GM11168 (cell line): ENCODE measurements around the gene DAD1.
"Not testable (repeated sequence)": the region's sequence is repeated elsewhere in the genome, so short reads cannot be mapped to it uniquely, and the experiment has no call there.

ENCODE experiments used
- in situ Hi-C: fragments of 300-500 bp; cut with MboI; formaldehyde crosslinking; loops from one replicate; pipeline ENCODE4 v1.12.0; 2022; ENCODE audit warnings: low sequenced_read_pairs; ENCODE audit not compliant: unreplicated experiment

The DAD1 gene

DNA sequence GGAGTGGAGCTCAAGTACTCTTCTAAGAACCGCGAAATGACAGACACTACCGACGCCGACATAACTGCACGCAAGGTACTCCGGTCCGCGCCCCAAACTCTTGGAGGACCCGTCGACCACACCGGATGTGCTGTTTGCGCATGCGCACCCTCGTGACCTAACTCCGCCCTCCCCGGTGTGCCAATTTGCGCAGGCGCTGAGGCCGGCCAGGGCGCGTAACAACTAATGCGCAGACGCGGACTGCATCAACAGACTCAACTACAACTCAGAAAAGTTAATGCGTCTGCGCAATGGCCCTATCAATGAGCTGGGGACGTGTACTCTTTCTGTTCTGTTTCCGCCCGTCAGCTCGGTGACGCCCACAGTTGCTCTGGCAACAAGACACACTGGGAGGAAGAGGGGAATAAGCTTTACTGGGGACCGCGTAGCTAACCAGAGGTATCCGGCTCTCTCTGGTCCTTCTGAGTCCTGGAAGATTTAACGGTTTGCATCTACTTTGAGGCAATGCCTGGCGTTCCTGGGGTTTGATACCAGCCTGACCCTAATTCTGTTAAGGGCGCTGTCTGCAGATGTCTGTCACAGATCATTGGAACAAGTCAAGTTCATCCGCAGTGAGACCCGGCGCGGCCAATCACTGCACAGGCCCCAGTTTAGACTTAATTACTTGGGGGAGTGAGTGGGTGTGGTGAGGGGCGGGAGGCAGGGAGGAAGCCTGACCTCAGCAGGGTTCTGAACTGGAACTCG lies at the start of gene DAD1:
Gene DAD1, minus strand, starts transcription at position 129 of the 744 bp plus-strand sequence. Its CDS starts 67 bp downstream, at position 62.
- in situ Hi-C loops: no loop called here

DNA sequence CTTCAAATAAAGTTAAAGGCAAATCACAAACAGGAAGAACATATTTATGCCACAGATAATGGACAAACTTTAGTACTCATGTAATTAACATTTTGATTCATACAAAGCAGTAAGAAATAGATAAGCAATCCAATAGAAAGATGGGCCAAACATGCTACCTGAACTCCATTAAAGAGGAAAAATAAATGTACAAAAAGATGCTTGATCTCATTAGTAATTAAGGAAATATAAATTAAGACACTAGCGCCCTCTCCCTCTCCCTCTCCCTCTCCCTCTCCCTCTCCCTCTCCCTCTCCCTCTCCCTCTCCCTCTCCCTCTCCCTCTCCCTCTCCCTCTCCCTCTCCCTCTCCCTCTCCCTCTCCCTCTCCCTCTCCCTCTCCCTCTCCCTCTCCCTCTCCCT lies 47.0 kb upstream of the DAD1 start:
- in situ Hi-C loops: not testable (repeated sequence)

DNA sequence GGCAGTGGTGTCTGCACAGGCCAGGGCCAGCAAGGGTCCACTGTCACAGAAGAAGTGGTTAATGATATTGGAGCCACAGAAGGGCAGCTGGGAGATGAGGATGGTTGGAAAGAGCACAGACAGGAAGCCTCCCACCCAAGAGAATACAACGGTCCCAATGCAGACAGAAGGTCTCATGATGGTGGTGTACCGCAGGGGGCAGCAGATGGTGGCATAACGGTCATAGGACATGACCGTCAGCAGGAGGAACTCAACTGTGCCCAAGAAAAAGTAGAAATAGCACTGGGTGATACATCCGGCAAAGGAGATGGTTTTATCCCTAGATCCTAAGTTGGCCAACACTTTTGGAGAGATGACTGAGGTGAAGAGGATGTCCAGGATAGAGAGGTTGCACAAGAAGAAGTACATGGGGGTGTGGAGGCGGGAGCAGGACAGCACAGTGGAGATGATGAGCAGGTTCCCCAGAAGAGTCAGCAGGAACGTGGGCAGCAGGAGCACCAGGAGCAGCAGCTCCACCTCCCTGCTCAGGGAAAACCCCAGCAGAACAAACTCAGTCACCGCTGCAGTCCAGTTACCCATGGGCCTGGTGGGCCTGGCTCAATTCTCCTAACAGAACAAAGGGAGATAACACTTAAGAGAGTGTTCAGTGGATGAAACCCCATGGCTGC lies 45.3 kb upstream of the DAD1 start:
- in situ Hi-C loops: no loop called here

DNA sequence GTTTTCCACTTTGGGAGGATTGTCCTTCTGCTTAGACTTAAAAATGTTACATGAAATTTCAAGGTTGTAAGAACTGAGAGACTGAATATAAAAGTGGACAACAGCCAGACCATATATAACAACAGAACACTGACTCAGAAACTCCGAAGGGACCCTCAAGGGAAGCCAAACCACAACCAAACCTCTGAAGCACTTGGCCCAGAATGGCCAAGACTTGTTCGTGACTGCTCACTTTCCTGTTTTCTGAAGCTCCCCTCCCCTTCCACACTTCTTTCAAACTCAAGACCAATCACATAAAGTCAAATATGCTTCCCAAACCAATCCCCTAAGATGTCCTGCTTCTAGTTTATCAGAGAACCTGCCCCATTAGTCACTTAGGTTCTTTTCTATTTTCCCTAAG lies 41.5 kb upstream of the DAD1 start:
- in situ Hi-C loops: no loop called here

DNA sequence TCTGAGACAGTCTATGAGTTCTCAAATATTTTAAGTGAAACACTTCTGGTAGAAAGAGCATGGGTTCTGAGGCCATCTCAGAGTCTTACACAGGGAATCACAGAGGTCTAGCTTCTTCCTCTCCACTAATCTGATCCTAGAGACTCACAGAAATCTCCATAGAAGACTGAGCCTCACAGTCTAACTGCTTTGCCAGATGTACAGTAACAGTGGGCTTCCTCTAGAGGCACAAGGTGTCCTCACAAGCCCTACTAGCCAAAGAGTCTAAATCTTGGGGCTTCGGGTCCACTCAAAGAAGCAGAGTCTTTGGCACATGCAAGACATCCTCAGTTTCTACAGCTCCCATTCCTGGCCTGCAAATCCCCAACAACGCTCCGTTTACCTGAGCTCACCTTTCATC lies 41.0 kb upstream of the DAD1 start:
- in situ Hi-C loops: no loop called here

DNA sequence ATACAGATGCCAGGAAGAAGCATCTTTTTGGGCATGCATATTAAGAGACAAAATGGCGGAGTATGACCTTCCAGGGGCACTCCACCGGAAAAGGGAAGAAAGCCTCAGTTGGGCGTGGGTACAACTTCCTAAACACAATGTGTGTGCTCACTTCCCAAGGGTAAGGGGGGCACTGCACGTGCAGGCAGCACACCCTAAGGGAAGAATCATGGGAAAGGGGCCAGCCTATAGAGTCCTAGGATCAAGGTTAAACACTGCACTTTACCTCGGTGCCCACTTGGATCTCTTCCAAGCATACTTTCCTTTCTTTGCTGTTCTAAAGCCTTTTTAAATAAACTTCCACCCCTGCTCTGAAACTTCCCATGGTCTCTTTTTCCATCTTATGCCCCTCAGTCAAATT lies 40.3 kb upstream of the DAD1 start:
- in situ Hi-C loops: no loop called here

DNA sequence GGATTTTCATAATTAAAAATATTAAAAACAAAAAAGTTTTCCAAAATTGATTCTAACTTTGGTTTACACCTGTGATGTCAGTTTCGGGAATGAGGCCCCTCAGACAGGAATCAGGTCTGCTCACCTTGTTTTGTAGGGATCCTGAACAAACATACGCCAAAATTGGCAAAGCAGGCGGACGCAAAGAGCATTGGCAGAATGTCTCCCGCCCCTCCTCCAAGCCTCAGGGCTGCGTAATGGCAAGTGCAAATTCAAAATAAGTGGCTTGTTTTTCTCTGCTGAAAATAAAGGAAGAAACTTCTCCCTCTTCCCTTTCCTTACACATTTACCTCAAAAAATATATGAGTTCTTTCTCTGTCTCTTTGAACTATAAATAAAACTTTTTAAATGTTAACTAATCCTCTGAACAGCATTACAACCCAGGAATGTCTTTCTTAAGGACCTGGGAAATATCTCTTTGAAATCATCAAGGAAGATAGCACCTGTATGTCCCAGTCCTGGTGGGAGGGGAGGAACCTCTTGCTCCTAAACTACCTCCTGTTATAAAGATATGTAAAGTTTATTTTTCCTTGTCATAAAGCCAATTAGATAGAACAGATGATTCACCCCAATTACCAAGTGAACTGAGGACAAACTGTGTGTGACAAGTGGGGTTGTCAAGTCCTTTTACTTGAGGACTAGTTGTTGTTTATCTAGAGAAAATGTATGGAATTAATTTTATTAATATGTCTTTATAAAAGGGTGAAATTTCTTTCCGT lies 38.7 kb upstream of the DAD1 start:
- in situ Hi-C loops: no loop called here

DNA sequence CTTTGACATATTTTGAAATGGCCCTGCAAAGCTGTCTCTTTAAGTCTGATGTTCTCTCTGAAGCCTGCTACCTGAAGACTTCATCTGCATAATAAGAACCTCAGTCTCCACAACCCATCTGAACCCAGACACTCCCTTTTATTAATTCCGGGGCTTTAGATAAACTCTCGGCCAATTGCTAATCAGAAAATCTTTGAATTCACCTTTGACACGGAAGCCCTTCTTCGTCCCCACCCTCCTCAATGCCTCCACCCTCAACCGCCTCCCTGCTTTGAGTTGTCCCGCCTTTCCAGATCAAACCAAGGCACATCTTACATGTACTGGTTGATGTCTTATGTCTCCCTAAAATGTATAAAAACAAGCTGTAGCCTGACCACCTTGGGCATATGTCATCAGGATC lies 37.6 kb upstream of the DAD1 start:
- in situ Hi-C loops: no loop called here

DNA sequence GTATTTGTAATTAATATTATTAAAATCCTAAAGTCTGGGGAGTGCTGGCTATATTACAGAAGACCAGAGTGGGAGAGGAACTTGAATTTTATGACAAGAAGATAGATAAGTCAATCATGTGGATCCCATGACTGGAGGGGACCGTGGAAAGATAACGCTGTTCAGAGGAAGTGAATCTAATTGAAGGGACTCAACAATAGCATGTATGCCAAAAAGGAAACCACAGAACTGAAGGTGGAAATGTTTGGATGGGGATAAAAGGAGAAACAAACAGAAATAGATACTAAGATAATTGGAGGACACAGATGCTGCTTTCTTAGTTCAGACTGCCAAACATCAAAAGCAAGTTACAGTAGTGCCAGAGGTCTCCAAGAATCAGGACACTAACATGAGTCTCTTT lies 34.0 kb upstream of the DAD1 start:
- in situ Hi-C loops: no loop called here

DNA sequence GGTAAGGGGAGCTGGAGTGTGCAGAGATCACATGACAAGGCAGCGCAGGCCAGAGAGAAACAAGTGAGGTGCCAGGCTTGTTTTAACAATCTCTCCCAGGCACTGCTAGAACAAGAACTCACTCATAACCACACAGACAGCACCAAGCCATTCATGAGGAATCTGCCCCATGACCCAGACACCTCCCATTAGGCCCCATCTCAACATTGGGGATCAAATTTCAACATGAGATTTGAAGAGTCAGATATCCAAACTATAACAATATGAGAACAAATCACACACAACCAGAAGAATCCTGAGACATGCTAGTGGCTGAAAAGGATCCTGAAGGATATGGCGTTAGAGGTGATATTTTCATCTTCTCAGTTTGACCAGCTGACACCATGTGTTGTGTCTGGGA lies 33.2 kb upstream of the DAD1 start:
- in situ Hi-C loops: no loop called here

DNA sequence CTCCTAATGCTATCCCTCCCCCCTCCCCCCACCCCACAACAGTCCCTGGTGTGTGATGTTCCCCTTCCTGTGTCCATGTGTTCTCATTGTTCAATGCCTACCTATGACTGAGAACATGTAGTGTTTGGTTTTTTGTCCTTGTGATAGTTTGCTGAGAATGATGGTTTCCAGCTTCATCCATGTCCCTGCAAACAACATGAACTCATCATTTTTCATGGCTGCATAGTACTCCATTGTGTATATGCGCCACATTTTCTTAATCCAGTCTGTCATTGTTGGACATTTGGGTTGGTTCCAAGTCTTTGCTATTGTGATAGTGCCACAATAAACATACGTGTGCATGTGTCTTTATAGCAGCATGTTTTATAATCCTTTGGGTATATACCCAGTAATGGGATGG lies 26.7 kb upstream of the DAD1 start:
- in situ Hi-C loops: not testable (repeated sequence)

DNA sequence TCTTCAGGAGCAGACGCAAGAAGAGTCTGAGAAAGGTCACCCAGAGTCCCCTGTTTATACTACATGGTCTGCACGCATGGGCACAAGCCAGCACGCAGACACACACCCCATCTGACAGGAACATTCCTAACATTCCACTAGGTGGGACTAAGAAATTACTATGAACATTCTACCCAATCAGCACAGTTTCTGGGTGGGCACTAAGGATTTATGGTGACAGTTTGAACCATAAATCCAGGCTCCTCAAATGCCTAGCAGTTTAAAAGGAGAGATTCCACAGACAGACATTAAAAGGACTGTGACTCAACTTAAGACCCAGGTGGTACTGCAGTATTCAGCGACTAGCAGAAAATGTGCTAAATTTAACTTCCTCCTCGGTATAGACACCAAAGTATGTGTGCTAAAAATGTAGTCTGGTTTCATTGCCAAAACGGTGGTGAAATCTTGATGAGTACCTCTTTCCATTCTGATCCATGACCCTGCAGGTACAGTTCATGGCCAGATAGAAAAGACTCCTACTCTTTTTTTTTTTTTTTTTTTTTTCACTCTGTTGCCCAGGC lies 25.3 kb upstream of the DAD1 start:
- in situ Hi-C loops: no loop called here

DNA sequence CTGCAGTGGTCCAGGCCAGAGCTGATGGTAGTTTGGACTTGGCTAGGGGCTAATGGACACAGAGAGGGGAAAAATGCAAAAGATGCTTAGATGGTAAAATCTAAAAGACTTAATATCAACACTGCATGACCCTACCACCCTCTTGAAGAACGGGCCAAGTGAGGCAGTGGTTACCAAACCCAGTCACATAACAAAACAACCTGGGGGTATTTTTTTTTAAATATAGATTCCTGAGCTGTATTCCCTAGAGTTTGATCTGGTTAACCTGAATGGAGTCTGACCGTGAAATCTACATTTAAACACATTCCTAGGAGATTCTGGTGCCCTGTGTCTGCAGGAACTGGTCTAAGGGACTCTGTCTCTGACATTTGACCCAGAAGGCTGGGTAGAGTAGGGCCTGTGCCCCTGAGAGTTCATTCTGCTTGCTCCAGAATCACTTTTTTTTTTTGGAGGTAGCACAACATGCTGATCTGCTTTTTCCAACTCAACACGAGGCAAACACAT lies 24.8 kb upstream of the DAD1 start:
- in situ Hi-C loops: no loop called here

DNA sequence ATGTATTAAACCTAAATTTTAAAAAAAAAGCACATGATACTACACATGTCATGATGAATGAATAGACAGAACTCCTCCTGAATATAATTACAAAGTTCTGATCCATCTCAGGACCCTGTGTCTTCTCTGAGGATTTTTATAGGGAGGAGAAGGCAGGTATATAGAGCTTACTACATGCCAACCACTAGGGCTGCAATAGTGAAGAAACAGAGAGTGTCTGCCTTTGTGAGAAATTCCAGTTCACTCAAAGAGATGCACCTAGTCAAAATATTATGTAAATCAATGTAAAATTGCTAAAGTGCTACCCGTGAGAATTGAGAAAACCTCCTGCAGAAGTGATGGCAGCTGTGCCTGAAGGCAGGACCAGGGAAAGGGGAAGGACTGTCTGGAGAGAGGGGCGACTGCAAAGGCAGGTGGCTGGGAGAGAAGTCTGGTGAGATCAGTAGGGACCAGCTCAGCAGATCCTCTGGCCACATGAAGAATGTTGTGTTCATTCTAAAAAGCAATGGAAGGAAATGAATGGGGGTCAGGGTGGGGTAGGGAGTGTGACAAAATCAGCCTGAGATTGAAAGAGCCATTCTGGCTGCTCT lies 24.2 kb upstream of the DAD1 start:
- in situ Hi-C loops: no loop called here

DNA sequence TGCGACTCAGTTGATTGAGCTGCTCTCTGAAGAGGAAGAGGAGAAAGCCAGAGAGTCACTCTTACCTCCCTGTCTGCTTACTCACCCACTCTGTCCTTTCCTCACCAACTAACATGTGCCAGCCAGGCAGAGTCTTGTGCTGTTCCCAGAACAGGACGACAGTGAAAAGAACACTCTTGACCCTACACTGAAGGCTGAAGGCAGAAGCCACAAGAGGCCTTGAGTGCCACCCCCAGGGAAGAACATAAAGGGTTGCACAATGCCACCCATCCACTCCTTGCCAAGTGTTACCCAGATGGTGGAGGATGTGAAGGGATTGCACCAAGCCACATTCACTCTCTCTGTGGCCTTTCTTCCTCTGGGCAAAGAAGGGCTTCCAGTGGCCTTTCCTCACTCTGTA lies 21.9 kb upstream of the DAD1 start:
- in situ Hi-C loops: no loop called here

DNA sequence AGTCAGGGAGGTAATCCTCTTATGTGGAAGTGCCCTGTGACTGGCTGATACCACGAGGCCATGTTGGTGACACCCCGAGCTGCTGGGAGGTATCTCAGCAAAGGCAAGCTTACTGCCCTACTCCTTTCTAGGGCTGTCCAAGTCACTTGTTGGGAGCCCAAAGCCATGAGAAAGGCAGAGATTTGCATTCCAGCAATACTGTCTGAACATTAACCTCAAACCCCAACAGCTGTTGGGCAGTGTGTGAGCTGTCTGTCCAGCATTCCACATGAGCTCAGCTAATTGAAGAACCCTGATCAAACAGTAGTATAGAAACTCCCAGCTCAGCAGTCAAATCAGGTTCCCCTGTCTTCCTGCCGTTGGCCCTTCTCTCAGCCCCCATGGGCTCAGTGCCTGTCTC lies 18.3 kb upstream of the DAD1 start:
- in situ Hi-C loops: no loop called here

DNA sequence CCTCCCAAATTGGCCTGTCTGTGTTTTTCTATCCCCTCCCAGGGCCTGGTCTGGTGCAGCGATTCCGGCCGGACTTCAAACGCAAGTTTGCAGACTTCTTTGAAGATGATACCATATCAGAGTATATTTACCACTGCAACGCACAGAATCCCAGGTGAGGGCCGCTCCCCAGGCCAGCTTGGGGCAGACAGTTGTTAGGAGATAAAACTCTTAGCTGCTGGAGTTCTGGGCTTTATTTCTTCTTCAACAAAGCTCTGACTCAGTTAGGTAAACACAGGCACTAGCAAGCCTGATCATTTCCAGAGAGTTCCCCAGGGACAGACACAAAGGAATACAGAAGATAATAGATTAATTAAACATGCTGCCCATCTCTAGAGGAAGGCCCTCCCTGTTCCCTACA lies 17.4 kb upstream of the DAD1 start:
- in situ Hi-C loops: no loop called here

DNA sequence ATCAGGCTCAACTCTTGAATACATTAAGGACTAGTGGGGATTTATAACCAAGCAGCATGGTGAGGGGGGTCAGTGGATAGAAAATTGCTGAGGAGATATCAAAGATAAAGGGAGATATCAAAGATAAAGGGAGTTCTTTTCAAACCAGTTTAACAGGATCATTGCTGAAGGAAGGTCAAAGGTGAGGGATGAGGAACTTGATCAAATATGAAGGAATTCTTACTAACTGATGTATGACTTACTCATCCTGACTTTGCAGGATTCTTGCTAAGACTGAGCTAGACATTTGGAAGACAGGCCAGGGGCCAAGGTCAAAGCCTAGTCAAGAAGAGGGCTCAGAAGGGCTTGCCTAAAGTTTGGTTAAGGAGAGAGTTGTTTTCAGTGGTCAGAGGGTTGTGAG lies 13.8 kb upstream of the DAD1 start:
- in situ Hi-C loops: no loop called here

DNA sequence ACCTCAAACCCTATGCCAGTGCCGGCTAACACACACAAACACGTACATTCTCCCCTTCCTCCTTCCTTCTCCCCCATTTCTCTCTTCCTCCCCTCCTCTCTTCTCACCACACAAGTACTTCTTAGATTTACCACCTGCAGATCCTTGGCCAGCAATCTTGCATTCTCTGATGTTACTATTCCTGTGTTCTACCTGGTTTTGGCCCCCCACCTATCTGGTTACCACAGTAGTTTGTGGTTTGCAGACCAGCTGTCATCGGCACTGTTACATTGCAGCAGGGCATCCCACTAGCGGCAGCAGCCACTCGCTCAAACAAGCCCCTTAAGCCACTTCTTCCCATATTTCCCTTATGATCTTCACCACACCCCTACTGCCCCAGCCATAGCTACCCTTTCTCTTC lies 13.0 kb upstream of the DAD1 start:
- in situ Hi-C loops: no loop called here

DNA sequence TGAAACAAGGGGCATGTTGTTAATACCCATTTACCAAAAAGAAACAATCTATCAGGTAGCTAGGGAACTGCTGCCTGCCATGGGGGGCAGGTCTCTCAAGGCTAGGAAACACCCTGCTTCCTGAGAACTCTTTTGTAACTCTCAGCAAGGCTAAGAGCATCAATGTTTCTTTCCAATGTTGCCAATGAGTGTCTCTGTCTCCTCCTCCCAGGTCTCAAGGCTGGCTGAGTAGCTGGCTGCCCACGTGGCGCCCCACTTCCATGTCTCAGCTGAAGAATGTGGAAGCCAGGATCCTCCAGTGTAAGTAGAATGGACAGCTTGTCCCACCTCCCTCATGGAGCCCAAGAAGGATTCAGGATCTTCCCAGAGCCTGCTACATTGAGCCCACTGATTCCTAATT lies 12.4 kb upstream of the DAD1 start:
- in situ Hi-C loops: no loop called here

DNA sequence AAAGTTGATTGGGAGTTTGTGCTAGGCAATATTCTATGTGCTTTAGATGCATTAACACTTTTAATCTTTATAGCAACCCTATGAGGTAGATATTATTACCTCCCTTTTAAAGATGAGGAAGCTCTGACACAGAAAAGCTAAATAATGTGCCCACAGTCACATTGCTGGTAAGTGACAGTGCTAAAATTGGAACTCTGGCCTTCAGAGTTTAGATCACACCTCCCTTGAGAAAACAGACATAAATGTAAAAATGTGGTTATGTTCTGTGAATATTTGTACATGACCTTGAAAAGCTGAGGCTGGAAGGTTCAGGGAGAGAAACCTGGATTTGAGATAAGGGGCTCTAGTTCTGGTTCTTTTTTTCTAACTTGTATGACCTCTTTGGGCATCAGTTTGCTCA lies 11.0 kb upstream of the DAD1 start:
- in situ Hi-C loops: no loop called here
